ENCODE results near the gene LMX1B. TPM values are rescaled to one million over a fixed set of nuclear protein-coding genes. Genes with fewer than 3 reads are reported as not detected.

LMX1B gene
- polyA plus RNA-seq, 1 donor (not counting 4 experiments of a cell fraction or from before 2014, with no cell fraction given), result 0.24 TPM

GRCh38 chr9:126664900-126665643 is 51.3 kb downstream of the LMX1B start:
- no peak for FAIRE-seq
- Histone ChIP-seq H3K4me3 (ENCODE audit: control insufficient read depth in 2 of 3, extremely low read depth in 1 of 3, insufficient read depth in 2 of 3, low read depth in 1 of 3, low read length in 3 of 3) (no peak overlapping the region), H3K4me2 (ENCODE audit: control insufficient read depth, extremely low read depth, insufficient read depth, low read depth, low read length) (peak overlapping the region; percentile 51), H3K9me1 (ENCODE audit: control insufficient read depth, extremely low read depth, insufficient read depth, low read length) (no peaks in the 10 kb centered on the region), H3K36me3 (ENCODE audit: control insufficient read depth in 2 of 2, extremely low read depth in 1 of 2, insufficient read depth in 2 of 2, low read length in 2 of 2) (no peaks in the 10 kb centered on the region), H3K79me2 (ENCODE audit: control insufficient read depth, insufficient read depth, low read length) (no peaks in the 10 kb centered on the region), H3K27ac (ENCODE audit: control insufficient read depth, insufficient read depth, low read length) (no peak overlapping the region), H2AFZ (ENCODE audit: control insufficient read depth, low read length) (no peak overlapping the region), H3K9me3 (ENCODE audit: control insufficient read depth, low read depth, low read length) (no peaks in the 10 kb centered on the region), H3K27me3 (ENCODE audit: control insufficient read depth, extremely low read depth, insufficient read depth, low read length) (no peaks in the 10 kb centered on the region), H3K9ac (ENCODE audit: control insufficient read depth, extremely low read depth, insufficient read depth, low read length) (no peak overlapping the region), H4K20me1 (ENCODE audit: control insufficient read depth, extremely low read depth, insufficient read depth, low read length) (no peaks in the 10 kb centered on the region), H3K4me1 (ENCODE audit: control insufficient read depth, extremely low read depth, insufficient read depth, low read length) (peaks cover 35% of the 10 kb centered on the region)
- DNase-seq (ENCODE audit: low read depth, low spot score), result no peak
- no peak for TF ChIP-seq CTCF (optimal IDR thresholded peaks at IDR 0.05 in 1 of 3, IDR thresholded peaks at IDR 0.05 in 1 of 3, conservative IDR thresholded peaks at IDR 0.05 in 1 of 3; ENCODE audit: extremely low read depth in 1 of 3, insufficient read depth in 2 of 3, low read length in 3 of 3)
- TF ChIP-seq EZH2 (IDR thresholded peaks at IDR 0.05; ENCODE audit: low read length), result no peak
- dilution Hi-C loops (cut with MboI; ENCODE audit: extremely low pct_ligation_motif_present, low sequenced_read_pairs), result no loop called here

- Histone ChIP-seq H3K9me1 (ENCODE audit: control insufficient read depth, extremely low read depth, insufficient read depth, low read length) (no peaks in the 10 kb centered on the region), H3K9me3 (ENCODE audit: control insufficient read depth, low read depth, low read length) (no peaks in the 10 kb centered on the region), H4K20me1 (ENCODE audit: control insufficient read depth, extremely low read depth, insufficient read depth, low read length) (no peaks in the 10 kb centered on the region), H3K4me2 (ENCODE audit: control insufficient read depth, extremely low read depth, insufficient read depth, low read depth, low read length) (no peak overlapping the region), H3K27ac (ENCODE audit: control insufficient read depth, insufficient read depth, low read length) (no peak overlapping the region), H3K9ac (ENCODE audit: control insufficient read depth, extremely low read depth, insufficient read depth, low read length) (no peak overlapping the region), H3K27me3 (ENCODE audit: control insufficient read depth, extremely low read depth, insufficient read depth, low read length) (no peaks in the 10 kb centered on the region), H3K4me1 (ENCODE audit: control insufficient read depth, extremely low read depth, insufficient read depth, low read length) (peaks cover 35% of the 10 kb centered on the region), H3K4me3 (ENCODE audit: control insufficient read depth in 2 of 3, extremely low read depth in 1 of 3, insufficient read depth in 2 of 3, low read depth in 1 of 3, low read length in 3 of 3) (no peak overlapping the region), H3K36me3 (ENCODE audit: control insufficient read depth in 2 of 2, extremely low read depth in 1 of 2, insufficient read depth in 2 of 2, low read length in 2 of 2) (no peaks in the 10 kb centered on the region), H2AFZ (ENCODE audit: control insufficient read depth, low read length) (no peak overlapping the region), H3K79me2 (ENCODE audit: control insufficient read depth, insufficient read depth, low read length) (no peaks in the 10 kb centered on the region)
- DNase-seq (ENCODE audit: low read depth, low spot score), result no peak
- no peak for TF ChIP-seq CTCF (optimal IDR thresholded peaks at IDR 0.05 in 1 of 3, IDR thresholded peaks at IDR 0.05 in 1 of 3, conservative IDR thresholded peaks at IDR 0.05 in 1 of 3; ENCODE audit: extremely low read depth in 1 of 3, insufficient read depth in 2 of 3, low read length in 3 of 3)
- no peak for TF ChIP-seq EZH2 (IDR thresholded peaks at IDR 0.05; ENCODE audit: low read length)
- dilution Hi-C loops (cut with MboI; ENCODE audit: extremely low pct_ligation_motif_present, low sequenced_read_pairs), result no loop called here
- FAIRE-seq, result no peak
Observed at GRCh38 chr9:126665644-126666035, 51.9 kb downstream of the LMX1B start.
